ENCODE measurements around the gene NPIPA2.
"Not testable (repeated sequence)": the region's sequence is repeated elsewhere in the genome, so short reads cannot be mapped to it uniquely, and the experiment has no call there.

DNA sequence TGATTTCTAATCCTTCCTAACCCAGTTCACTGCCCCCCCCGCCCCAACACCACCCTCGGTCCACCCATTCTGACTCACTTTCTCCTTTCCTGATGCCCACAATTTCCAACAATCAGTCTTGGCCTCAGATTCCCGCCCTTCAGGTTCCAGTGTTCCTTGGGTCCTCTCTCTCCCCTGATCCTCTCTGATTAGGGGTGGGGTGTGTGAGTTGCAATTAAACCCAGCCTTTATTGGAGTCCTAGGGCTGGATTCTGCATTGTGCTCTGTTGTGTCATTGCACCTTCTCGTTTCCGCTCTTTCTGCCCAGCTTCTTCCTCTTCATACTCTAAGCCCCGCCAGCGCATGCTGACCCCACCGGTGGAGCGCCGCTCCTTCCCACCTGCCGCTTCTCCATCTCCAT is 39.7 kb upstream of the NPIPA2 start:
- not testable (repeated sequence) for TF ChIP-seq CTCF (IDR thresholded peaks at IDR 0.05 in 4 of 5, conservative IDR thresholded peaks at IDR 0.05 in 1 of 5); POLR2A (IDR thresholded peaks at IDR 0.05)
